Neutrophil (primary cell): Measurements from ENCODE around the gene TENM3.
"Not testable (repeated sequence)": the region's sequence is repeated elsewhere in the genome, so short reads cannot be mapped to it uniquely, and the experiment has no call there.

Source experiments
- H3K27ac ChIP-seq: fragments of 200-600 bp; sonication (generic); 2 replicates; pipeline ENCODE4 v1.5.1; 2016; ENCODE audit warnings: mild to moderate bottlenecking, moderate library complexity
- H3K27me3 ChIP-seq: fragments of 200-600 bp; sonication (generic); 2 replicates; pipeline ENCODE4 v1.6.0; 2016; ENCODE audit warnings: mild to moderate bottlenecking
- H3K36me3 ChIP-seq: fragments of 200-600 bp; sonication (generic); 2 replicates; pipeline ENCODE4 v1.5.1; 2017
- H3K4me1 ChIP-seq, 2 experiments: fragments of 200-600 bp in 1 of 2; sonication (generic) in 1 of 2; 1 replicate in 1 of 2; 2 replicates in 1 of 2; pipeline versions ENCODE4 v1.5.1 to v1.6.1; 2013 to 2016; ENCODE audit warnings: low read depth in 1 of 2, low read length in 1 of 2, mild to moderate bottlenecking in 1 of 2, moderate library complexity in 1 of 2; ENCODE audit not compliant: control insufficient read depth in 1 of 2, insufficient read depth in 1 of 2
- H3K4me3 ChIP-seq, 2 experiments: fragments of 200-600 bp in 1 of 2; sonication (generic) in 1 of 2; 1 replicate in 1 of 2; 2 replicates in 1 of 2; pipeline ENCODE4 v1.5.1; 2013 to 2016; ENCODE audit warnings: low read depth in 1 of 2, low read length in 1 of 2, mild to moderate bottlenecking in 1 of 2, moderate library complexity in 1 of 2
- H3K9me3 ChIP-seq: fragments of 200-600 bp; sonication (generic); 2 replicates; pipeline ENCODE4 v1.5.1; 2016
- CTCF ChIP-seq: fragments of 200-600 bp; sonication (generic); IDR thresholded peaks from 2 replicates; pipeline ENCODE4 v1.5.1; 2016; ENCODE audit warnings: antibody characterized with exemption

Gene TENM3

GRCh38 chr4:182807767-182808548, 564.8 kb downstream of the TENM3 start:
- TF ChIP-seq CTCF = no peak
- Histone ChIP-seq H3K27ac (no peak overlapping the region), H3K4me1 (peaks cover 10 to 18% of the 10 kb centered on the region in 2 experiments), H3K9me3 (no peaks in the 10 kb centered on the region), H3K4me3 (no peak overlapping the region), H3K36me3 (no peaks in the 10 kb centered on the region), H3K27me3 (peaks cover 56% of the 10 kb centered on the region)

GRCh38 chr4:182808673-182809416, 565.6 kb downstream of the TENM3 start:
- peaks cover 10 to 18% of the 10 kb centered on the region in 2 experiments for H3K4me1 ChIP-seq
- H3K9me3 ChIP-seq = no peaks in the 10 kb centered on the region
- no peaks in the 10 kb centered on the region for H3K36me3 ChIP-seq
- TF ChIP-seq CTCF = no peak
- H3K27ac ChIP-seq = no peak overlapping the region
- peaks cover 56% of the 10 kb centered on the region for H3K27me3 ChIP-seq
- H3K4me3 ChIP-seq = no peak overlapping the region

- Histone ChIP-seq H3K36me3 (no peaks in the 10 kb centered on the region), H3K4me1 (peaks cover 10 to 18% of the 10 kb centered on the region in 2 experiments), H3K27me3 (peaks cover 53% of the 10 kb centered on the region), H3K4me3 (no peak overlapping the region), H3K27ac (no peak overlapping the region), H3K9me3 (no peaks in the 10 kb centered on the region)
- TF ChIP-seq CTCF = no peak
Observed at GRCh38 chr4:182809417-182810102, 566.4 kb downstream of the TENM3 start.

- no peak overlapping the region for H3K27ac ChIP-seq
- H3K27me3 ChIP-seq = peaks cover 47% of the 10 kb centered on the region
- TF ChIP-seq CTCF = no peak
- H3K36me3 ChIP-seq = no peaks in the 10 kb centered on the region
- no peak overlapping the region for H3K4me3 ChIP-seq
- no peaks in the 10 kb centered on the region for H3K9me3 ChIP-seq
- peaks cover 10 to 18% of the 10 kb centered on the region in 2 experiments for H3K4me1 ChIP-seq
Observed at GRCh38 chr4:182810103-182810615, 567.0 kb downstream of the TENM3 start.

GRCh38 chr4:182812916-182813315, 569.7 kb downstream of the TENM3 start:
- Histone ChIP-seq H3K27me3 (peaks cover 19% of the 10 kb centered on the region), H3K27ac (no peak overlapping the region), H3K4me3 (no peak overlapping the region), H3K36me3 (no peaks in the 10 kb centered on the region), H3K9me3 (no peaks in the 10 kb centered on the region), H3K4me1 (peaks cover 6% of the 10 kb centered on the region in 2 experiments)
- no peak for TF ChIP-seq CTCF

GRCh38 chr4:182814065-182814464, 570.9 kb downstream of the TENM3 start:
- not testable (repeated sequence) for H3K4me3 ChIP-seq, H3K4me1 ChIP-seq, H3K9me3 ChIP-seq, H3K36me3 ChIP-seq, H3K27me3 ChIP-seq, H3K27ac ChIP-seq
